ENCODE data around the gene RHOXF1.
"Not testable (repeated sequence)": the region's sequence is repeated elsewhere in the genome, so short reads cannot be mapped to it uniquely, and the experiment has no call there.

GRCh38 chrX:120146323-120146722 lies 30.6 kb upstream of the RHOXF1 start:
- TF ChIP-seq CTCF (IDR thresholded peaks at IDR 0.05); EZH2 (IDR thresholded peaks at IDR 0.05; ENCODE audit: borderline replicate concordance, insufficient read depth, low read depth, low read length, poor library complexity, severe bottlenecking): not testable (repeated sequence)
